Sigmoid colon (tissue), 7 donors: ENCODE measurements around the gene RNF166. TPM values are rescaled to one million over a fixed set of nuclear protein-coding genes. Genes with fewer than 3 reads are reported as not detected.

ENCODE experiments used
- DNase-seq: peaks from one replicate; pipeline ENCODE4 v3.0.0-alpha.2; 2019
- H3K27ac ChIP-seq, 4 donors: fragments of 200-600 bp; sonication (generic); one replicate each; pipeline ENCODE4 v1.5.1; 2016 to 2019; ENCODE audit warnings: mild to moderate bottlenecking in 1 of 4
- H3K27me3 ChIP-seq, 3 donors: fragments of 200-600 bp; sonication (generic); one replicate each; pipeline ENCODE4 v1.5.1; 2019; ENCODE audit warnings: mild to moderate bottlenecking in 1 of 3
- H3K36me3 ChIP-seq, 4 donors: fragments of 200-600 bp; sonication (generic); one replicate each; pipeline ENCODE4 v1.5.1; 2016 to 2019
- H3K4me1 ChIP-seq, 4 donors: fragments of 200-600 bp; sonication (generic); one replicate each; pipeline ENCODE4 v1.5.1; 2017 to 2019
- H3K4me3 ChIP-seq, 4 donors: fragments of 200-600 bp; sonication (generic); one replicate each; pipeline ENCODE4 v1.5.1; 2017 to 2019; ENCODE audit warnings: mild to moderate bottlenecking in 2 of 4, moderate library complexity in 1 of 4
- H3K9me3 ChIP-seq, 4 donors: fragments of 200-600 bp in 3 of 4; sonication (generic) in 3 of 4; one replicate each; pipeline versions ENCODE4 v1.5.1 to v1.6.1; 2013 to 2019
- EP300 ChIP-seq, 4 donors: sonication (generic); formaldehyde crosslinking; IDR thresholded peaks; one replicate each; pipeline ENCODE4 v1.6.1; 2017; ENCODE audit warnings: antibody characterized with exemption in 4 of 4
- POLR2A ChIP-seq, 2 donors: fragments of 450-650 bp; IDR thresholded peaks; one replicate each; pipeline ENCODE4 v1.6.1; 2016; ENCODE audit warnings: antibody characterized with exemption in 2 of 2, mild to moderate bottlenecking in 2 of 2, moderate library complexity in 2 of 2
- POLR2AphosphoS5 ChIP-seq, 4 donors: sonication (generic); formaldehyde crosslinking; IDR thresholded peaks; one replicate each; pipeline ENCODE4 v1.6.1; 2017; ENCODE audit warnings: antibody characterized with exemption in 4 of 4
- WGBS, 2 donors: extraction: QIAGEN DNeasy Blood & Tissue Kit; methylation state at CpG; one replicate each; pipeline ENCODE4 v1.1.7; 2013; 5-methylcytosine and 5-hydroxymethylcytosine counted together
- intact Hi-C: fragments of 100-400 bp; cut with DNase I; formaldehyde crosslinking; loops from one replicate; pipeline ENCODE4 v1.15.1; 2023
- polyA plus RNA-seq, 3 donors: library from polyadenylated mRNA; stranded (reverse); fragments of 200-250 nt; gene quantifications; one replicate each; pipeline ENCODE4 v1.2.3, GENCODE V29; 2013
- total RNA-seq, 4 donors: library from RNA; depleted of rRNA; stranded (reverse); fragments of >200 nt; gene quantifications; one replicate each; pipeline ENCODE4 v1.1.0, GENCODE V29; 2016
- TF ChIP-seq, protein P1 (sequence below), 4 experiments: fragments of 450-650 bp in 3 of 4; fragments of 200-600 bp in 1 of 4; IDR thresholded peaks; one replicate each; pipeline ENCODE4 v1.5.1; 2016 to 2019; ENCODE audit warnings: antibody characterized with exemption in 4 of 4, mild to moderate bottlenecking in 3 of 4, moderate library complexity in 2 of 4
- donor health status: healthy with polysubstance abuse.
- donor health status: Bipolar disorder and iron deficiency.
- donor health status: healthy.

Gene RNF166
- total and polyA plus RNA-seq, 7 donors: 5.4 to 34.8 (median 16.9) TPM

DNA sequence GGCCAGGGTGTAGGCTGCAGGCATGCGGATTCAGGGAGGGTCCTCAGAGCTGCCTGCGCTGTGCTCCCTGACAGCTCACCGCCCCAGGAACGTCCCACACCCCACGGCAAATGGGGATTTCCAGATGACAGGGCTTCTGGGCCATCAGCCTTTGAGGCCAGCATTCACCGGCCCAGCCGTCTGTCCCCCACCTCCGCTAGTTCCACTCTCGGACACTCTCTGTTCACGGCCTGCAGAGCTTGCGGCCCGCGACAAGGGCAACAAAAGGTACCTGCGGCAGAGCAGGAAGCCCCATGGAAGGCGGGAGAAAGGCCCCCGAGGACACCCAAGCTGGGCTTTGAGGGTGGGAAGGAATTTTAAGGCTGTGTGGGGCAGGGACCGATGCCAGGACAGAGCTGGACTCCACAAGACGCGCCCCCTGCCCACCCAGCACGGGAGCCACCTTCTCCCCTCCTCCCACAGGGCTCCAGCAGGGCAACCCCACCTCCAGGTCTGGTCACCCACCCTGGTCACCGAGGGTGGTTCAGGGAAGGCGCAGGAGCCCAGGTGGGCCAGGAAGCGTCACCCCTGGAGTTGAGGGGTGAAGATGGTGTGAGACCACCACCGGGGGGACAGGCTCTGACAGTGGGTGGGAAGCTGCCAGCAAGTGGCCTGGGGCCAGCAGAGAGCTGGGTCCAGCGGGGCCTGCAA is 49.8 kb downstream of the RNF166 start:
- Histone ChIP-seq H3K27ac (no peak overlapping the region), H3K4me3 (no peak overlapping the region), H3K4me1 (peaks cover 0 to 7% (median 3%) of the 10 kb centered on the region in 4 donors), H3K27me3 (peaks cover 0 to 3% (median 0%) of the 10 kb centered on the region in 3 donors), H3K36me3 (peaks cover 0 to 61% (median 4%) of the 10 kb centered on the region in 4 donors), H3K9me3 (no peaks in the 10 kb centered on the region)
- intact Hi-C loops: no loop called here
- 90 to 91% methylated on average over 25 of the region's 25 CpGs for WGBS, 2 donors
- TF ChIP-seq, protein P1, sequence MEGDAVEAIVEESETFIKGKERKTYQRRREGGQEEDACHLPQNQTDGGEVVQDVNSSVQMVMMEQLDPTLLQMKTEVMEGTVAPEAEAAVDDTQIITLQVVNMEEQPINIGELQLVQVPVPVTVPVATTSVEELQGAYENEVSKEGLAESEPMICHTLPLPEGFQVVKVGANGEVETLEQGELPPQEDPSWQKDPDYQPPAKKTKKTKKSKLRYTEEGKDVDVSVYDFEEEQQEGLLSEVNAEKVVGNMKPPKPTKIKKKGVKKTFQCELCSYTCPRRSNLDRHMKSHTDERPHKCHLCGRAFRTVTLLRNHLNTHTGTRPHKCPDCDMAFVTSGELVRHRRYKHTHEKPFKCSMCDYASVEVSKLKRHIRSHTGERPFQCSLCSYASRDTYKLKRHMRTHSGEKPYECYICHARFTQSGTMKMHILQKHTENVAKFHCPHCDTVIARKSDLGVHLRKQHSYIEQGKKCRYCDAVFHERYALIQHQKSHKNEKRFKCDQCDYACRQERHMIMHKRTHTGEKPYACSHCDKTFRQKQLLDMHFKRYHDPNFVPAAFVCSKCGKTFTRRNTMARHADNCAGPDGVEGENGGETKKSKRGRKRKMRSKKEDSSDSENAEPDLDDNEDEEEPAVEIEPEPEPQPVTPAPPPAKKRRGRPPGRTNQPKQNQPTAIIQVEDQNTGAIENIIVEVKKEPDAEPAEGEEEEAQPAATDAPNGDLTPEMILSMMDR (IDR thresholded peaks at IDR 0.05): no peak
- no peak for TF ChIP-seq POLR2AphosphoS5 (IDR thresholded peaks at IDR 0.05)
- no peak for TF ChIP-seq EP300 (IDR thresholded peaks at IDR 0.05)
- no peak for TF ChIP-seq POLR2A (IDR thresholded peaks at IDR 0.05)
- no peak for DNase-seq

DNA sequence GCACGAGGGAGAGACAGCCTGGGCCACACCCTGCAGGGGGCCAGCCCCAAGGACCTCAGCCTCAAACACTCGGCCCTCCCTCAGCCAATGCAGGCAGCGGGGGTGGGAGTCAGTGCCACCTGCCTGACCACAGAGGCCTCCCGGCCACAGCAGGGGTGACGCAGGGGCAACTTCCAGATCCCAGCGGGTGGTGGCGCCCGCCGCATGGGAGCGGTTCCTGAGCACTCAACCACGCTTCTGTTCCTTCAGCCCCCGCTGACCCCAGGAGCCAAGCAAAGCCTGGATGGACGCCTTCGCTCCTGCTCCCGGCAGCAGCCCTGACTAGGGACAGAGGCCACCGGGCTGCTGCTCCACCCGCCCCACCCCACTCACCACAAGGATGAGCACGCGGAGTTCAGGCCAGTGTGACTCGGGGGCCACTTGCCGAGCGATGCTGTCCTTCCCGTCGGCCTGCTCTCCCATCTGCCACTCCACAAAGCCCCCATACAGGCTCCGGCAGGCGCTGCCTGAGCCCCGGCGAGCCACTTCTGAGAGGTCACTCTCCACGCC is 50.4 kb downstream of the RNF166 start:
- H3K4me3 ChIP-seq: no peak overlapping the region
- peaks cover 0 to 9% (median 0%) of the 10 kb centered on the region in 3 donors for H3K27me3 ChIP-seq
- DNase-seq: no peak
- 95 to 96% methylated on average over 29 of the region's 29 CpGs for WGBS, 2 donors
- no peak overlapping the region for H3K27ac ChIP-seq
- H3K36me3 ChIP-seq: peaks cover 0 to 61% (median 4%) of the 10 kb centered on the region in 4 donors
- intact Hi-C loops: no loop called here
- TF ChIP-seq, protein P1 (IDR thresholded peaks at IDR 0.05): no peak
- TF ChIP-seq EP300 (IDR thresholded peaks at IDR 0.05): no peak
- no peak for TF ChIP-seq POLR2A (IDR thresholded peaks at IDR 0.05)
- H3K4me1 ChIP-seq: peaks cover 0 to 10% (median 9%) of the 10 kb centered on the region in 4 donors
- no peaks in the 10 kb centered on the region for H3K9me3 ChIP-seq

DNA sequence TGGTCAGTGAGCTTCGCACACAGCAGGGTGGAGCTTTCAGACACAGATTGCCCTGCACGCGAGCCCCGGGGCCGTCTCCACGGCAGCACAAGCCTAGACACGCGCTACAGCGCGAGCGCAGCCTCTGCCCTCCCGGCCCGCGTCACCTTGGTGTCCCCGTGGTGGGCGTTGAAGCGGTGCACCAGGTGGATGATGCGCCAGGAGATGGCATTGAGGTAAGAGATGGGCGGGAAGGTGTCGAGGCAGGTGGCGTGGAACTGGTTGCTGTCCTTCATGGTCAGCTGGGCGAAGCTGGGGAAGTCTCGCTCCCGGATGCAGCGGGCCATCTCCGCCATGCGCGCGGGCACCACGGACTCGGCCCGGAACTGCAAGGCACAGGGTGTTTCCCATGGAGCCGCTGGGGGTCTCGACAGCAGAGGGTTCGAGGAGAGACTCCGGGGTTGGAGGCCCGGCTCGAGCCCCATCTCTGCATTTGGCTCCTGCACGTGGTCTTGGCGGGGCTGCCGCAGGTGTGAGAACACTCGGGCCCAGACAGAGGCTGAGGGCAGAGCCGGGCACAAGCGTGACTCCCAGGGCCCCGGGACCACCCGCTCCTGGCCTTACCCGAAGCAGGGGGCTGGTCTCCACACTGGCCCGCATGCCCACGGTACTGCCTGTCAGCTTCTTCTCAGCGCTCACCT is 51.0 kb downstream of the RNF166 start:
- H3K4me3 ChIP-seq: no peak overlapping the region
- H3K36me3 ChIP-seq: peaks cover 0 to 61% (median 4%) of the 10 kb centered on the region in 4 donors
- peaks cover 0 to 14% (median 0%) of the 10 kb centered on the region in 3 donors for H3K27me3 ChIP-seq
- WGBS, 2 donors: 97% methylated on average over 50 of the region's 50 CpGs
- H3K4me1 ChIP-seq: peaks cover 0 to 16% (median 14%) of the 10 kb centered on the region in 4 donors
- intact Hi-C loops: no loop called here
- no peak for DNase-seq
- TF ChIP-seq POLR2A (IDR thresholded peaks at IDR 0.05): no peak
- no peak for TF ChIP-seq POLR2AphosphoS5 (IDR thresholded peaks at IDR 0.05)
- TF ChIP-seq, protein P1 (IDR thresholded peaks at IDR 0.05): no peak
- no peak for TF ChIP-seq EP300 (IDR thresholded peaks at IDR 0.05)
- H3K27ac ChIP-seq: no peak overlapping the region
- H3K9me3 ChIP-seq: no peaks in the 10 kb centered on the region

DNA sequence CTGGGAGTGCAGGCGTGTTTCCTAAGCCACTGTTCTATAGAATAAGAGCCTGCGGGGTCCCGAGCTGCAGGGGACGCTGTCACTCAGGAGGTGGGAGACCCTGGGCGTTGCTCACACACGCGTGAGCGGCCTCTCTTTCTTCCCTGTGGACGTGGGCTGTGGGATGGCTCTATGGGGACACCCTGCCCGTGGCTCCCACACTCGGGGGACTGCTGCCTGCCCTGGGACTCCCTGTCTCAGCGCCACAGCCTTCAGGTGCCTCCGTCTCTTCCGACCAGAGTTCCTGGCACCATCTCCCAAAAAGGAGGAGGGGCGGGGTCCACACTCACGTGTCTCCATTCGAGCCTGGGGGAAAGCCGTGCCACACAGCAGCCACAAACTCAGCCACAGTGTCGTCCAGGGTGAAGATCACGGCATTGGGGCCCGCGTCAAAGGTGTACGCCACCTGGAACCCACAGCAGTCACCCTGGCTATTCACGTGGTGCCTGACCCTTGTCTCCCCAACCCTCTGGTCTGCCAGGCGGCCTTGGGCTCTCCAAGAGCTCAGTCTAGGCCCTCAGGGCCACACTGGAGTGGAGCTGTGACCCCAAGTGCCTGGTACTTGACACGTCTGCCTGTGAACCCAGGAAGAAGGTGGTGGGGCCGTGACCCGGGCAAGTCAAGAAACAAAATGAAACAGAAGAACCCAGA is 51.7 kb downstream of the RNF166 start:
- WGBS, 2 donors: 91 to 92% methylated on average over 28 of the region's 28 CpGs
- H3K4me1 ChIP-seq: peaks cover 0 to 23% (median 20%) of the 10 kb centered on the region in 4 donors
- no peak for TF ChIP-seq EP300 (IDR thresholded peaks at IDR 0.05)
- TF ChIP-seq, protein P1 (IDR thresholded peaks at IDR 0.05): no peak
- no peak for TF ChIP-seq POLR2A (IDR thresholded peaks at IDR 0.05)
- TF ChIP-seq POLR2AphosphoS5 (IDR thresholded peaks at IDR 0.05): no peak
- H3K27me3 ChIP-seq: peaks cover 0 to 14% (median 0%) of the 10 kb centered on the region in 3 donors
- intact Hi-C loops: no loop called here
- H3K27ac ChIP-seq: no peak overlapping the region
- H3K9me3 ChIP-seq: no peaks in the 10 kb centered on the region
- no peak for DNase-seq
- H3K4me3 ChIP-seq: no peak overlapping the region
- peaks cover 0 to 61% (median 4%) of the 10 kb centered on the region in 4 donors for H3K36me3 ChIP-seq
